Astrocyte (in vitro differentiated cells and primary cell): ENCODE results near the gene JAG2.

ENCODE experiments used
- CTCF ChIP-seq: IDR thresholded peaks from 2 replicates; pipeline ENCODE4 v1.5.1; 2011; ENCODE audit warnings: low read depth, mild to moderate bottlenecking, inconsistent platforms, low read length, moderate library complexity; ENCODE audit not compliant: insufficient read depth
- EZH2 ChIP-seq: IDR thresholded peaks from 2 replicates; pipeline ENCODE4 v1.6.1; 2012; ENCODE audit warnings: mild to moderate bottlenecking, low read length, inconsistent platforms; ENCODE audit not compliant: insufficient read depth

- TF ChIP-seq EZH2 (no peak), CTCF (no peak)
Measured at GRCh38 chr14:105209091-105209490, 40.5 kb upstream of the JAG2 start.
